HCT116 (cell line): ENCODE data around the gene CAP1. TPM values are rescaled to one million over a fixed set of nuclear protein-coding genes. Genes with fewer than 3 reads are reported as not detected.

Source experiments
- ATAC-seq: fragments of 200-7000 bp; cut with Tn5 transposase; 2 replicates; pipeline ENCODE4 v1.9.1; 2020; ENCODE audit warnings: mild to moderate bottlenecking, moderate library complexity
- BruUV-seq: library from RNA; stranded (reverse); fragments of 400-500 nt; replicated peaks from 2 replicates; lab custom pipeline; 2021; lab: Mats Ljungman, UMichigan
- CTCF ChIA-PET: fragments of 300-600 bp; sonication (Branson Sonifier 250); formaldehyde crosslinking; loops from one replicate; lab custom pipeline; 2021; ENCODE audit warnings: antibody characterized with exemption; lab: Charles Lee
- POLR2A ChIA-PET: fragments of 300-600, 350-600 bp; sonication (Branson Sonifier 250); formaldehyde crosslinking; loops from one replicate; lab custom pipeline; 2021; ENCODE audit warnings: antibody characterized with exemption; lab: Charles Lee
- RAD21 ChIA-PET, 2 experiments: fragments of 300-600 bp; sonication (Branson Sonifier 250); formaldehyde crosslinking; loops; one replicate each; lab custom pipeline; 2023; ENCODE audit warnings: low total read pairs in 2 of 2; ENCODE audit not compliant: uncharacterized antibody in 2 of 2, unreplicated experiment in 2 of 2, low non-redundant PET in 1 of 2; lab: Charles Lee
- DNase-seq: peaks from one replicate; pipeline ENCODE4 v3.0.0-alpha.2; 2010; ENCODE audit warnings: low read depth, low spot score
- H2AFZ ChIP-seq: fragments of 200-600 bp; shearing (Covaris generic), sonication (generic); 2 replicates; pipeline ENCODE4 v1.6.1; 2017; ENCODE audit warnings: low read depth, mixed run types, mixed read lengths, antibody characterized with exemption, low read length; ENCODE audit not compliant: poor library complexity, severe bottlenecking
- H3K27ac ChIP-seq: 2 replicates; pipeline ENCODE4 v1.5.1; 2012; ENCODE audit warnings: low read depth, low read length
- H3K27me3 ChIP-seq: fragments of 200-600 bp; sonication (generic); 2 replicates; pipeline ENCODE4 v1.6.1; 2016; ENCODE audit warnings: mixed run types, low read length, mixed read lengths; ENCODE audit not compliant: insufficient read depth
- H3K36me3 ChIP-seq, 2 experiments: fragments of 200-500 bp in 1 of 2; fragments of 200-600 bp in 1 of 2; sonication (Bioruptor generic) in 1 of 2; sonication (generic) in 1 of 2; 2 replicates each; pipeline versions ENCODE4 v1.5.1 to v1.6.1; 2014 to 2016; ENCODE audit warnings: low read length in 2 of 2, inconsistent platforms in 1 of 2, mixed read lengths in 1 of 2, mixed run types in 1 of 2; ENCODE audit not compliant: insufficient read depth in 2 of 2, control insufficient read depth in 1 of 2
- H3K4me1 ChIP-seq, 2 experiments: fragments of 200-600 bp in 1 of 2; sonication (generic) in 1 of 2; 2 replicates each; pipeline versions ENCODE4 v1.5.1 to v1.6.1; 2012 to 2017; ENCODE audit warnings: low read length in 2 of 2, inconsistent platforms in 1 of 2, mild to moderate bottlenecking in 1 of 2, mixed read lengths in 1 of 2, mixed run types in 1 of 2, moderate library complexity in 1 of 2; ENCODE audit not compliant: insufficient read depth in 2 of 2, control insufficient read depth in 1 of 2
- H3K4me2 ChIP-seq: fragments of 200-600 bp; sonication (generic); 2 replicates; pipeline ENCODE4 v1.6.1; 2017; ENCODE audit warnings: mixed run types, low read length, mixed read lengths
- H3K4me3 ChIP-seq, 2 experiments: fragments of 200-600 bp in 1 of 2; sonication (generic) in 1 of 2; replicated peaks in 1 of 2; 2 replicates each; pipeline ENCODE4 v1.5.1; 2011 to 2016; ENCODE audit warnings: low read length in 2 of 2, control low read depth in 1 of 2, low read depth in 1 of 2, mild to moderate bottlenecking in 1 of 2, mixed read lengths in 1 of 2, mixed run types in 1 of 2
- H3K79me2 ChIP-seq: fragments of 200-600 bp; sonication (generic); 2 replicates; pipeline ENCODE4 v1.6.1; 2017; ENCODE audit warnings: mild to moderate bottlenecking, mixed run types, low read length, moderate library complexity, mixed read lengths; ENCODE audit not compliant: insufficient read depth
- H3K9ac ChIP-seq: fragments of 200-600 bp; sonication (generic); 2 replicates; pipeline ENCODE4 v1.6.1; 2016; ENCODE audit warnings: low read length, mixed read lengths
- H3K9me2 ChIP-seq: fragments of 200-600 bp; sonication (generic), shearing (Covaris generic); 2 replicates; pipeline ENCODE4 v1.6.1; 2017; ENCODE audit warnings: mixed run types, mild to moderate bottlenecking, moderate library complexity; ENCODE audit not compliant: insufficient read depth
- H3K9me3 ChIP-seq, 2 experiments: fragments of 200-500 bp in 1 of 2; fragments of 200-600 bp in 1 of 2; sonication (Bioruptor generic) in 1 of 2; sonication (generic) in 1 of 2; 2 replicates each; pipeline ENCODE4 v1.6.1; 2014 to 2017; ENCODE audit warnings: low read length in 2 of 2, mixed read lengths in 2 of 2, inconsistent platforms in 1 of 2, low read depth in 1 of 2, mild to moderate bottlenecking in 1 of 2, mixed run types in 1 of 2, moderate library complexity in 1 of 2; ENCODE audit not compliant: control insufficient read depth in 1 of 2, insufficient read depth in 1 of 2
- H4K20me1 ChIP-seq: fragments of 200-600 bp; sonication (generic), shearing (Covaris generic); 2 replicates; pipeline ENCODE4 v1.6.1; 2017; ENCODE audit warnings: mixed run types, mild to moderate bottlenecking, moderate library complexity; ENCODE audit not compliant: insufficient read depth
- CEBPB ChIP-seq: IDR thresholded peaks from 2 replicates; pipeline ENCODE4 v1.6.1; 2012; ENCODE audit warnings: low read depth
- EGR1 ChIP-seq: IDR thresholded peaks from 2 replicates; pipeline ENCODE4 v1.6.1; 2012; ENCODE audit warnings: low read depth
- ELF1 ChIP-seq: IDR thresholded peaks from 2 replicates; pipeline ENCODE4 v1.6.1; 2012; ENCODE audit warnings: low read depth, borderline replicate concordance
- JUND ChIP-seq: IDR thresholded peaks from 2 replicates; pipeline ENCODE4 v1.6.1; 2012
- POLR2AphosphoS5 ChIP-seq: IDR thresholded peaks from 2 replicates; pipeline ENCODE4 v1.6.1; 2011; ENCODE audit warnings: mild to moderate bottlenecking, low read depth, low read length, moderate library complexity
- SIN3A ChIP-seq: IDR thresholded peaks from 2 replicates; pipeline ENCODE4 v1.6.1; 2012; ENCODE audit warnings: low read depth
- SRF ChIP-seq: IDR thresholded peaks from 2 replicates; pipeline ENCODE4 v1.6.1; 2012; ENCODE audit warnings: low read depth
- TCF7L2 ChIP-seq: IDR thresholded peaks from 2 replicates; pipeline ENCODE4 v1.7.0; 2011; ENCODE audit warnings: borderline replicate concordance, inconsistent platforms; ENCODE audit not compliant: insufficient read depth, insufficient read length; ENCODE audit errors: extremely low read depth
- YY1 ChIP-seq: IDR thresholded peaks from 2 replicates; pipeline ENCODE4 v1.6.1; 2011; ENCODE audit warnings: low read length, low read depth, moderate library complexity, mild to moderate bottlenecking; ENCODE audit not compliant: insufficient replicate concordance; ENCODE audit errors: extremely low read depth
- ZBTB33 ChIP-seq: IDR thresholded peaks from 2 replicates; pipeline ENCODE4 v1.6.1; 2011; ENCODE audit warnings: mild to moderate bottlenecking, low read length, moderate library complexity; ENCODE audit not compliant: insufficient replicate concordance; ENCODE audit errors: extremely low read depth
- ZFX ChIP-seq: fragments of 450-650 bp; IDR thresholded peaks from 2 replicates; pipeline ENCODE4 v1.6.1; 2017
- ZNF274 ChIP-seq: fragments of 200-500 bp; sonication (Bioruptor generic); IDR thresholded peaks from 2 replicates; pipeline ENCODE4 v1.6.1; 2014; ENCODE audit warnings: mild to moderate bottlenecking, low read depth, low read length, inconsistent platforms
- intact Hi-C: fragments of 100-400 bp; cut with micrococcal nuclease; formaldehyde crosslinking; loops from 2 replicates; pipeline ENCODE4 v1.10.0; 2022
- total RNA-seq: library from RNA; stranded (reverse); gene quantifications from one replicate; pipeline ENCODE4 v1.2.1, GENCODE V29; 2021; ENCODE audit not compliant: unreplicated experiment

The CAP1 gene
- total RNA-seq, 1 experiment from 2014 or later: 274 TPM

GRCh38 chr1:40064797-40065499 is 24.4 kb downstream of the CAP1 start:
- Histone ChIP-seq H3K36me3 (peaks cover 66 to 68% of the 10 kb centered on the region in 2 experiments), H3K9me2 (no peaks in the 10 kb centered on the region), H3K27me3 (no peaks in the 10 kb centered on the region), H3K79me2 (peaks cover 5% of the 10 kb centered on the region; the same call in 1 of the 2 replicates), H2AFZ (no peak overlapping the region)
- ATAC-seq: no peak
- intact Hi-C loops: no loop called here
- POLR2A ChIA-PET: no interaction called here
- RAD21 ChIA-PET: no interaction called here
- TF ChIP-seq POLR2AphosphoS5: no peak
- TF ChIP-seq TCF7L2: no peak
- no peak for TF ChIP-seq ZNF274
- no peak for TF ChIP-seq ZBTB33
- TF ChIP-seq JUND: no peak
- TF ChIP-seq YY1: no peak
- TF ChIP-seq ELF1: no peak
- no peak for TF ChIP-seq SRF
- no peak for TF ChIP-seq EGR1
- TF ChIP-seq CEBPB: no peak
- no peak for TF ChIP-seq ZFX
- TF ChIP-seq SIN3A: no peak
- TF ChIP-seq, all 23 proteins: peak for 0
- H4K20me1 ChIP-seq: no peaks in the 10 kb centered on the region
- no peak overlapping the region for H3K9ac ChIP-seq
- H3K4me2 ChIP-seq: no peak overlapping the region
- no peak overlapping the region for H3K4me3 ChIP-seq
- DNase-seq: no peak
- no peaks in the 10 kb centered on the region for H3K9me3 ChIP-seq
- CTCF ChIA-PET: no interaction called here
- BruUV-seq: no TSS peak
- no peak overlapping the region for H3K27ac ChIP-seq
- H3K4me1 ChIP-seq: no peaks in the 10 kb centered on the region
